HG03432 (cell line): ENCODE data around the gene PPIE.
"Not testable (repeated sequence)": the region's sequence is repeated elsewhere in the genome, so short reads cannot be mapped to it uniquely, and the experiment has no call there.

Experiments
- ATAC-seq: cut with Tn5 transposase; IDR thresholded peaks from one replicate; pipeline ENCODE4 v1.9.1; 2021; ENCODE audit warnings: mild to moderate bottlenecking, moderate library complexity; ENCODE audit not compliant: unreplicated experiment

Gene PPIE

DNA sequence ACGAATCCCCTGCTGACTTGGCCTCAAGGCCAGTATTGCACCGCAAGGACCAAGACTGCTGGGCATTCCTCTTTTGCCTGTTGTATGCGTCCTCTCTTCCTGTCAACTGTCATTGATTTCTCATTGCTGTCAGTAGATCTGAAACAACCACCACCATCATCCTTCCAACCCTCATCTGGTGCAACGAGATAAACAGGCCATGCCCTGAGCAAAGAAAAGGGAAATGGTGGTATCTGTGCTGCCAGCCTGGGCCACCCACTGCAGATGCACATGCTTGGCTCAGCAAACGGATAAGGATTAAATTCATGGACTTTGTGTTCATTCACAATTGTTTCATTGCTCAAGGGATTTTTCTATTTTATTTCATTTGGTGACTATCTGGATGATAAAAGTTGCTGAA lies 18.8 kb downstream of the PPIE start:
- no peak for ATAC-seq

DNA sequence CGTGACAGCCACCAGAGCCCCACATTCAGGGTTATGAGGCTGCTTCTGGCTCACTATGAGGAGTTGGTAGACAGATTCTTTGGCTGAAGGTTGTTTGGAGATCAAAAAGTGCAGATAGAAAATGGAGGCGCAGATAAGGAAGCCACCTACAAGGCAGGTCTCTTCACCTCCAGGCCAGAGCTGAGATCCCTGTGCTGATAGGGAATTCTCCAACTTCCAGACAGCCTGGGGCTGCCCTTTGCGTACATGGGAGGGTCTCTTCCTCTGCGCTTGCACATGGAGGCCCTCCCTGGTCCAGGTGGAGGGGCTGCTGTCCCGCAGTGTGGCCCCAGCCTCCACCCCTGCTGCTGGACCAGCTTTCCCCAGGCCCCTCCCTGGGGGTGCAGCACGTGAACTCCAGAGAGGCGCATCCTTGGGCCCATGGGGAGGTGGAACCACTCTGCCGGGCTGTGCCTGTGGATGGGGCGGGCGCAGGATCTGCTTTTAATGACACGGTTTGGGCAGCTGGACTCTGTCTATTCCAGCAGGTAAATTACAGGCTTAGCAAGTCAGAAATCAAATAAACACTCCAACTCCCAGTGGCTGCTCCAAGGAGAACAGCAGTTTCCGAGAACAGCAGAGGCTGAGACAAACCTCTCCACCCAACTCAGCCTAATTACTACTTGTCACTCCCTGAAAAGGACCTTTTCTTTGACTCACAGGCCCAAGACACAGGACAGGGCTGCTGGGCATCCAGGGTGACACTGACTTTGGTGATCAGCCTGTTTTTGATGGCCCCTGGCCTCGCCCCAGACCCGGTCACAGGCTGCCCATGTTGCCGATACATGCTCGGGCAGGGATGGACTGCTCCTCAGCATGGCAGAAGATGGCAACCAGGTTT lies 20.1 kb downstream of the PPIE start:
- ATAC-seq = no peak

DNA sequence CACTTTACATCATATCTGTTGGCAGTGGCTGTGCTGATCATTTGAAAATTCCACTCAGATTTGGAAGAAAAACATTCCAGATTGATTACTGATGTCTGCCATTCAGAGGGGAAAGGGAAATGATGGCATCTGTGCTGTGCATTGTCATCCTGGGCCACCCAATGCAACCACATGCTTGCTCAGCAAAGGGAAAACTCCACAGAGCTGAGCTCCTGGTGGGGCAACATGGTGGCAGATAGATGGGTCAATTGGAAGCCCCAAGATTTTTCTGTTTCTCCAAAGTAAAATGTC lies 20.7 kb downstream of the PPIE start:
- ATAC-seq = no peak

DNA sequence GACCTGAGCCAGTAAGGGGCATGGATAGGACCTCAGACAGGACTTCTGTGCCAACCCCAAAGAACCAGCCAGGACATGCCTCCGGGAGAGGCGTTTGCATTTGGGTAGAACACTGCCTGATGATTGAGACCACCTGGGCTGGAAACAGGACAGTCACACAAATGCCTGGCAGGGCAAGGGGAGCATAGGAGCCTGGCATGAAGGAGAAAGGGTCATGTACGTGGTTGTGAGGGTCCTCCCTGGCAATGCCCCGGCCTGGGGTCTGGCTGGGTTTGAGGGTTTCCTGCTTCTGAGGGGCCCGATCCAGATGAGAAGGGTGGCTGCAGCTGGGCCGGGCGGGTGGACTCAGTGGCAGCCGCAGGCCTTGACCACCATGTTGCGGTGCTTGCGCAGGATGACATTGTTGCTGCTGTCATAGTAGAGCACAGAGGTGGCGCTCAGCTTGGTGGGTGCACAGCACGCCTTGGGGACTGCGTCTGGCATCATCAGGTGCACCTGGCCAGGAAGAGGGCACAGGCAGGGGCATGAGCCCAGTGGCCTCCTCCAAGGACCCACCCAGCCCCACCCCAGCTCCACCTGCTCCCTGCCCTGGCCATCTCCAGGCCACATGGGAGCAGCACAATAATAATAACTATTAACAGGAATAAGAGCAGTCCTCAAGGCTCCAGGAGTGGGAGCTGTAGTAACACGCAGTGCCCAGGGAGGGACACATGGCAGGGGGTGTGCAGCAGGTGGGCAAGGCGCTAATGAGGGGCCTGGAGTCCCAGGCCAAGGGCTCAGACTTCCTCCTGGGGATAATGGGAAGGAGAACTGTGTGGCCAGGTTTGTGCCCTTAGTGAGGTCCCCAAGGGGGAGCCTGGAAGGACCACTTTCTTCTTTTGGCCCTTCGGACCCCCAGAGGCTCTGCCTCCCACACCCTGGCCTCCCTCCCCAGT lies 21.7 kb downstream of the PPIE start:
- ATAC-seq = no peak

DNA sequence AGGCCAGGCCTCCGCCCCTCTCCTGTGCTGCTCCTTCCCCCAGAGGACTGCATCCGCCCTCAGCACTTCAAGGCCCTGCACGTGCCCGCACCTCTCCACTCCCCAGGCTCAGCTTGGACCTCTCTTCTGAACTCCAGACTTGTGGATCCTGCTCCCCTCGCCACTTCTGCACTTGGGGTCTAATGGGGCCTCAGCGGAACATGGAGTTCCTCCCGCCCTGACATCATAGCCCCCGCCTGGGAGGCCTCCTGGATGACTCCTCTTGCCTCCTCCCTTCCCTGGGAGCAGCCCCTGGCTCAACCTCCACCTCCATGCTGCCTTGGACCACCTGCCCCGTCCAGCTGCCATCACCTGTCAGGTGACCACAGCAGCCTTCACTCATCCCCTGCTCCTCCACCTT lies 22.3 kb downstream of the PPIE start:
- no peak for ATAC-seq

DNA sequence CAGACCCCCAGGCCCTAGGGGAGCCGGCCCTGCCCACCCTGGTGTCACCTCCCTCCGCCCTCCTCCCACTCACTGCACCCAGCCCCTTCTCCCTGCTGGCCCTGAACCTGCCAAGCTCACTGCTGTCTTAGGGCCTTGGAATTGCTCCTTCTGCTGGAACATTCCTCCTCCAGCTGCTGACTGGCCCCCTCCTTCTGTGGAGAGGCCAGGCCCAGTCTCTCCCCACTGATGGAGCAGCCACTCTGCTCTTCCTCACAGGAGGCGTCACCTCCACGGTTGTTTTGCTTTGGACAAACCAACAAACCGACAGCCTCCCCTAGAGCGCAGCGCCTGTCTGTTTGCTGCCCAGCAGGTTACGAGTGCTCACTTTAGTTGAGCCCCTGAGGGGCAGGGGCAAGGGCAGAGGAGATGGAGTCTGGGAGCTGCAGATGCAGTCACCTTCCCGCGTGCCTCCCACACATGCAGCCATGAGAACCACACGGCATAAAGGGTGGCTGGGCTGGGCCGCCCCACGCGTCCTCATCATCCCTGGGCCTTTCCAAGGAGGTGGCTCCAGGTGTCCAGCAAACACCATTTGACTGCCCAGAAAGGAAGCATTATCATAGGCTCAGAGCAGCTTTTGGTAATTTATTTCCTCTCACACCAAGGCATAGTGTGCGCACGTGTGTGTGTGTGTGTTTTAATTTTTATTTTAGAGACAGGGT lies 23.0 kb downstream of the PPIE start:
- no peak for ATAC-seq

DNA sequence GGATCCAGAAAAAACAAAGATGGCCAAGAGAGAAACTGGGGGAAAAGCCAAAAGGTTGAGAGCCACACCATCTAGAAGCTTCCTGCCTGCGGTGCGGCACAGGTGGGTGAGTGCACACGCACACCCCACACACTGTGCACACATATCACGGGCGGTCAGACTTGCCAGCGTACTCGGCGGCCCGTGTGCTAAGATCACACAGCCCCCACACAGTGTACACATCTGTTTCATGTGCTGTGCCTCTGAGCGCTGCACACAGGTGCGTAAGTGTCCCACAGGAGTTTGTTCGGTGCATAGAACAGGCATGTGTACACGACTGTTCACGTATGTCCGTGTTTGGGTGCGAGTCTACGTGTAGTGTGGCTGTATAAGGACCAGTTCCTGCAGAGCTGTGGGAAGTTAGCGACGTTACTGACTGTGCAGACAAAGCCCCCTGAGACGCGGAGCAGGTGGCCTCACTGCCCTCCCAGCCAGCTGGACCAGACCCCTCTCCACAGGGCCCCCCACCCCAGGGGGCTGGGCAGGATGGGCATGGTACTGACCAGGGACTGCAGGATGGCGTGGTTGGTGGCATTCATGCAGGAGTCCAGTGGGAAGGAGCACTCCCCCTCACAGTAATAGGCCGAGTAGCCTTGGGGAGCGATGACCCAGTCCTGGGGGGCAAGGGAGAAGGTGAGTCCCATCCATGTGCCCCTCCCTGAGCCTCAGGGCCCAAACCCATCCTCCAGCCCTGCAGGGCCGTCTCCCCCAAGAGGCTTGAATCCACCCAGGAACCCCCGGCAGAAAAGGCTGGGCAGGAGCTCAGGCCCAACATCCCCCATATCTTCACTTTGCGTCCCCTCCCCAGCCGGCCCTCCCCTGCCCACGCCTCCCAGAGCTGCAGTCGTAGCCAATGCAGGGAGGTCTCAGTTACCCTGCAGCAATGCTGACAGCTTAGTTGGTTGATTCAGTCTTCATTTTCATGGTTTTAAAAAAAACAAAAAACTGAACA lies 24.2 kb downstream of the PPIE start:
- no peak for ATAC-seq

DNA sequence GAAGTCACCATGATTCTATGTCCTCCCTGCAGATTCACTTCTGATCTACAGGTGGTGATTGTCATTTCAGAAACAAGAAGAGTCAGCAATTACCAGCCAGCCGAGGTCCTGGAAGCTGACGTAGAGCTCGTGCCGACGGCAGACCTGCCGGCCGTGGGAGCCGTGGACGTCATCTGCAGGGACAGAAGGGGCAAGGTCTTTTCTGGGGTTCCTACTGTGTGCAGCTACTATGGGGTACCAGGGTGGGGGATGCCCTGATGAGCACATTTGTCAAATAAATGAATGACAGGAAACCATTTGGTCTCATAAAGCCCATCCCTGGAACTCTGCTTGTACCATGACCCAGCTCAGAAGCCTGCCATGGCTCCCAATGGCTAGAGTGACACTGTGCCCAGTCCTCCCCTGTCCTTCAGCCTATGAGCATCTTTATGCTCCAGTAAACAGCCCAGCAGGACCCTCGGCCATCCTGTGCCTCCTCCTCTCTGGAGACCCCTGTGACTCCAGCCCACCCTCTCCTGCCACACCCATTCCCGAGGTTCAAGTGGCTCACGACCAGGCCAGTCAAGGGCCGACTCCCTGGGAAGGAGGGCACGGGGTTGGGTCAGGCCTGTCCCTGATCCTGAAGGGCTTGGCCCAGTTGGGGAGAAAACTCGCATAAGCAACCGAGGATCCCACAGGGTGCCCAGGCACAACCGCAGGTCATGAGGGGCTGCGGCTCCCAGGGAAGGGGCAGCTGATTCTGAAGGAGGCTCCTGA lies 25.1 kb downstream of the PPIE start:
- not testable (repeated sequence) for ATAC-seq

DNA sequence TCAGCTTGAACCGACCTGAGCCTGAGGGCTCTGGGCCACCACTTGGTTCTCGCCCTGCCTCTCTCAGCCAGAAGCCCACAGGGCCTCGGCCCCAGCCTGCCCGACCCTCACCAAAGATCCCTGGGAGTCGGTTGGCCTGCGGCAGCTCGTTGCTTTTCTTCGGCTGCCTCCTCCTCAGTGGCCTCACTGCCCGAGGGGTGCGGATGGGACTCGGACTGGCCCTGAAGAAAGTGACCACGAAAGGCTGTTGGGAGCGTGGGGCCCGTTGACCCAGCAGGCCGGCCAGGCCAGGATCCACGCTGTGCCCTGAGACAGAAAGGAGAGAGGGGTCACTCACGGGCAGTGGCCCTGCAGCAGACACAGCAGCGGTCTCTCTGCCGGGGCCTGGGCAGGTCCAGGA lies 25.8 kb downstream of the PPIE start:
- ATAC-seq = not testable (repeated sequence)

DNA sequence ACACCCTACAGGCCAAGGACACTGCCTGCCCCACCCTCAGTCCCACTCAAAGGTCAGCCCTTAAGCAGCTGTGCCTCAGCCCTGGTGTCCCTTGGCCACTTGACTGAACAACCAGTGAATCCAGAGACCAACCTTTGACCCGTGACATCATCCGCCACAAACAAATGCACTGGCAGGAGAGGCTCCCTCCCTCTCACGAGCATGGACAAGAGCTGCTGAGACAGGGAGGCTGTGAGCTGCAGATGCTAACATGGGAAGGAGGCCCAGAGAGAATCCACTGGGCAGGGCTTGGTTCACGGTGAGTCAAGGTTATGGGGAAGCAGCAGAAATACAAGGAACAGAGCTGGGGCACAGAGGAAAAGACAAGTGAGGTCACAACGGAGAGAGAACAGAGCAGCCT lies 27.8 kb downstream of the PPIE start:
- ATAC-seq = not testable (repeated sequence)

DNA sequence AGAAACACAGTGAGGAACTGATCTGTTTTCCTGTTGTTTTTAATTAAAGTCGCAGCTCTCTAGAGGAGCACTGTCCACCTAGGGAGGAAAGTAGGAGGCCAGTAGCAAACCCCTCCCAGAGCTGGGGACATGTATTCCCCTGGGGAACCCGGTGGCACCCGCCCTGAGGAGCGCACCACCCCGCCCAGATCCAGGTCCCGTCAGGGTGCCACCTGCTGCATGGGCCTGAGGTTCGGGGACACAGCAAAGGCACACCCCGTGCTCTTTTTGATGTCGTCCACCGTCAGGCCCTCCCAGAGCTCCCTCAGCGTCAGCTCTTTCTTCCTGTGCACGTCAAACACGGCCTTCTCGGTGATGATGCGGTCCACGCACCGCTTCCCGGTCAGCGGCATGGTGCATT lies 30.8 kb downstream of the PPIE start:
- ATAC-seq = not testable (repeated sequence)

DNA sequence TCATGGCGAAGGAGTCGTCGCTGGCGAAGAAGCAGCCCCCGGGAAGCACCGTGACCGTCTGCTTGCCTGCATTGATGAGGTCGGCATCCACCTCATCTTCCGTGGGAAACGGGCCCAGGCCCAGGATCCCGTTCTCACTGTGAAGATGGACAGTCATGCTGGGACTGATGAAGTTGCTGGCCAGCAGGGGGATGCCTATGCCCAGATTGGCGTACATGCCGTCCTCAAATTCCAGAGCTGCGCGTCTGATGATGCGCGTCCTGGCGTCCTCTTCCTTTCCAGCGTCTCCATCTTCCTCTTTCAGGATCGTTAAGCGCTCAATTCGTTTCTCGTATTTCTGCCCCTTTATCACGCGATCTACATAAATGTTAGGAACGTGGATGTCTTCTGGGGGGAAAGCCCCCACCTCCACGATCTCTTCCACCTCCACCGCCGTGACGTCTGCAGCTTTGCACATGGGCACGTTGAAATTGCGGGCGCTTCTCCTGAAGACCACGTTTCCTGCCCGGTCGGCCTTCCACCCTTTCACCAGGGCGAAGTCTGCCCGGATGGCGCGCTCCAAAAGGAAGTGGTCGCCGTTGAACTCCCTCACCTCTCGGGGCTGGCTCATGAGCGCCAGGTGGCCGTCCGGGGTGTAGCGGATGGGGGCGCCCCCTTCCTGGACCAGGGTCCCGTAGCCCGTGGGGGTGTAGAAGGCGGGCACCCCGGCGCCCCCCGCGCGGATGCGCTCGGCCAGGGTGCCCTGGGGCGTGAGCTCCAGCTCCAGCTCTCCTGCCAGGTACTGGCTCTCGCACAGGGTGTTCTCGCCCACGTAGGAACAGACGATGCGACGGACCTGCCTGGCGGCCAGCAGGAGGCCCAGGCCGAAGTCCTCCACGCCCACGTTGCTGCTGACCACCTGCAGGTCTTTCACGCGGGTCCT lies 31.7 kb downstream of the PPIE start:
- ATAC-seq = peak; percentile 51

DNA sequence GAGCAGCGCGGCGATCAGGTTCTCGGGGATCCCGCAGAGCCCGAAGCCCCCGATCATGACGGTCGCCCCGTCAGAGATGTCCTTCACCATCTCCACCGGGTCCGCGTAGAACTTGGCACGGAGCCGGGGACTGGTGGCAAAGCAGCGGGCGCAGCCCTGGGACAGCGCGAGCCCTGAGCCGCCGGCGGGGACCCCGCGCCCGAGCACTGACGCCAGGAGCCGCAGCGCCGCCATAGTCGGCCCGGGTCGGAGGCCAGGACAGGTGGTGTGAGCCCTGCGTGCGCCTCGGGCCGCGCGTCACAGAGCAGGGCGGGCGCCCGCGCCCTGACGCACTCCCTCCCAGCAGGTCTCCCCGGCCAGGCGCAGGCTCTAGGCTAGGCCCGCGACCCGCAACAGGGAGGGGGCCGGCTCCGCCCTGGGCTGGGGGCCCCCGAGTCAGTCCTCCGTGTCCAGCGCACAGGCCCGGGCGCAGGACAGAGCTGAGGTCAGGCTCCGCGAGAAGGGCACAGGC lies 32.4 kb downstream of the PPIE start, which contains the start of gene OXCT2:
Gene OXCT2 (minus strand): TSS at position 327 of the 511 bp plus-strand sequence. CDS start 93 bp downstream, at position 234.
- ATAC-seq = peak; percentile 36

DNA sequence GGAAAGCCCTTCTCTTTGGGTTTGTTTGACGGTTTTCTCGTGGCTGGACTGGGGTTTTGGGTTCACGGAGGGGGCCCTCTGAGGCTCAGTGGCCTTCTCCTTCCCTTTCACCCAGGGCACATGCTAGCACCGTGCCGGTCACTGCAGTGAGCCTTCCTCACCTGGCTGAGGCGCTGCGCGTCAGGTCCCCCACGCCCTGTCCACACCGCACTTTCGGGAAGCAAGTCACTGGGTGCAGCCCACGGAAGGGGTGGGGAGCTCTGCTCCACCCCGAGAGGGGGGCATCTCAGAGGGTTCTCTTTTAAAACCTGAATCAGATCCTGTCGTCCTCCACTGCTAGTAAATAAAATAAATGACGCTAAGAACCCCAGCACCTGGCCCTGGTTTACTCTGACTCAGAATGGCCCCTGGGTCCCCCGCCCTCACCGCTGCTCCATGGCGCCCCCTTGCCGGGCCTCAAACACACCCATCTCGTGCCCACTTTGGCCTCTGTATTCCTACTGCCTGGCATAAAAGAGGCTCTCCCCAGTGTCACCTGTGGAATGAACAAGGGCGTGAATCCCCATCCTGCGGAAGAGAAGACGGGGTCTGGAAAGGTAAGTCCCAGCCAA lies 34.8 kb downstream of the PPIE start:
- ATAC-seq = not testable (repeated sequence)

DNA sequence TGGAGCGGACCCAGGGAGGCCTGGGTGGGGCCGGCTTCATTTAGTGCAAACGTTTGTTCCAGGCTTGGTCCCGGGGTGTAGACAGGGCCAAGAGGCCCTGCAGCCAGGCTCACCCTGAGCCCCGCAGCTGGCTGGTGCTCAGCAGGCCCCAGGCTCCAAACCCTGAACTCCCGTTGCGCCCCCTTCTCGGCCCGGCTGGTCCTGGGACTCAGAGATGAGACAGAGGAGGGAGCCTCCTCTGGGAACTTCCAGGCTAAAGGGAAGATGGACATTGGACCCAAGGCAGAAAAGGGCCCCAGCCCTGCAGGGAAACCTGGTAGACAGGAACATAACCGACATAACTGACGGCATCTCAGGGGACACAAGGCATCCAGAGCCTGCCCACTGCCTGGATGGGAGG lies 36.5 kb downstream of the PPIE start:
- not testable (repeated sequence) for ATAC-seq

DNA sequence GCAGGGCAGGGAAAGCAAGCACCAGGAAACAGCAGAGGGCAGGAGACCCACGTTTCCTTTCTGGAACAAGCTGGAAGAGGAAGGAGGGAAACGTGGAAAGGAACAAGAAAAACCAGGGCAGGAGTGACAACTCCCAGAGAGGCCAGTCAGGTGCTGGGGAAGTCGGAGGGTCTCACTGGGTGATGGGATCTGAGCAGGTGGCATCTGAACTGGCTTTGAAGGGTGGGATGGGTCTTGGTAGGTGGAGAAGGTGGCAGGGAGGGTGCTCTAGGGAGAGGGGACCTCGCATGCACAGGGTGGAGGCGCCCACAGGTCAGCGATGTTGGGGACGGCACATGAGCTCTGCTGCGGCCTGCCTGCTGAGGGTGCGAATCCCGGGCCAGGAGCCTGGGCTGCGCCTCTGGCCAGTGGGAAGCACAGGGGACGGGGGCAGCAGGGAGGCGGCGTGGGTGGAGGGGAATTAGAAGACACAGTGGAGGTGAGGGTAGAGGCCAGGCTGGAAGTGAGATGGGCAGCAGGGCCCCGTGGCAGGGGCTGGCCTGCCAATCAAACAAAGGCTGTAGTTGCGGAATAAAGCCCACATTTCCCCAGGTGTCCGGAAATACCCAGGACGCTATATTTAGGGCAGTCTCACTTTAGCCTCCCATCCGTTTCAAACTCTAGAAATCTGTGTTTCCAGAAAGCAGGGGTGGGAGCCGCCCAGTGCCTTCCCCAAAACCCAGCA lies 37.2 kb downstream of the PPIE start:
- peak; percentile 43 for ATAC-seq

DNA sequence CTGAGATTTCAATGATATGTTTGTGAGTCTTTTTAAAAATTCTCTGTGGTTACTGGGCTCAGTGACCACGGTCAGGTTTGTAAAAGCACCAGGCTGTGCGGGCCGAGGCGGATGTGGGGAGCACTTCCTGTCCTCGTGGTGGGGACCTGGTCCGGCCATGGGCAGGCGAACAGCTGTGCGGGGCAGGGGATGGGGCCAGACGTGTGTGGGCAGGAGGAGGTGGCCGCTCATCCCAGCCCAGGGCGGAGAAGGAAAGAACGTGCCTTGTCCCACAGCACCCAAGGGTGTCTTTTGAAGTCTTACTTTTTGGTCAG lies 37.7 kb downstream of the PPIE start:
- peak; percentile 57 for ATAC-seq
